GM21381 (cell line): ENCODE data around the gene GNLY.

Experiments used
- ATAC-seq: cut with Tn5 transposase; IDR thresholded peaks from one replicate; pipeline ENCODE4 v1.9.1; 2021; ENCODE audit warnings: mild to moderate bottlenecking, moderate library complexity; ENCODE audit not compliant: unreplicated experiment

Gene GNLY

GRCh38 chr2:85723707-85724360 lies 29.7 kb downstream of the GNLY start:
- no peak for ATAC-seq

DNA sequence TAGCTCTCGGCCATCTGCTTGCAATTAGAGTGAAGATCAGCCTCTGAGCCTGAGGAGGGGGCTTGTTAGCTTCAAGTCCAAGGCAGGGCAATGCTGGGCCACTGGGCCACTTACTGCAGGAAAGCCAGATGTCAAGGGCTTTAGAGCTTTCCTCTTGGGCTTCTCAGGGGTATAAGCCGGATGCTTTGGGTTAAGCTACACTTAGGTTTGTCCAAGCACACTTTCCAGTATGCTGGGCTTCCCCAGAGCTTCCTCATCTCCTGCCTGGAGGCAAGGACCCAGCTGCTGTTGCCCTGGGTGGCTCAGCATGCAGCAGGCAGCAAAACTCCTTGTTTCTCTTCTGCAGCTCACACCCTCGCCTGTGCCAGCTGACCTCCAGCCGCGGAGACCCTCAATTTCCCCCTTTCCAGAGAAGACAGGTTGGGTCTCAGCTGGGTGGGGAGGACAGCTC lies 30.6 kb downstream of the GNLY start:
- no peak for ATAC-seq

- ATAC-seq, result no peak
These were observed 31.3 kb downstream of the GNLY start for GRCh38 chr2:85725451-85725850.

- ATAC-seq, result no peak
These were observed 33.6 kb downstream of the GNLY start for GRCh38 chr2:85727798-85728197.

DNA sequence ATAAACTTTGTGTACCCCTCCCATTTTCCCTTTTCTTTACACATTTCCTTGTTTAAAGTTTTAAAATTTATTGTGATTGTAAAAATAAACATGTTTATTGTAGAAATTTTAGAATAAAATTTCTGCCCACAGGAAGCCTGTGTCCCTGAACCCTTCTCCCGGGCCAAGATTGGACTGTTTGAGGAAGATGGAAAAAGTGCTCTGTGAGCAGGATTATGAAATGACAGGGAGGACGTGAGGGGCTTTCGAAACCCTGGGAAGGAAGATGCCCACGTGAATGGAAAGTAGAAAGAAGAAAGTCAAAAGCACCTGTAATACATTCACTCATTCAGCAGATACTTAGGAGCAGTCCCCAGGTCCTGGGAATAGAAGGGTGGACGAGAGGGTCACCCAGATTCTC lies 34.2 kb downstream of the GNLY start:
- no peak for ATAC-seq

DNA sequence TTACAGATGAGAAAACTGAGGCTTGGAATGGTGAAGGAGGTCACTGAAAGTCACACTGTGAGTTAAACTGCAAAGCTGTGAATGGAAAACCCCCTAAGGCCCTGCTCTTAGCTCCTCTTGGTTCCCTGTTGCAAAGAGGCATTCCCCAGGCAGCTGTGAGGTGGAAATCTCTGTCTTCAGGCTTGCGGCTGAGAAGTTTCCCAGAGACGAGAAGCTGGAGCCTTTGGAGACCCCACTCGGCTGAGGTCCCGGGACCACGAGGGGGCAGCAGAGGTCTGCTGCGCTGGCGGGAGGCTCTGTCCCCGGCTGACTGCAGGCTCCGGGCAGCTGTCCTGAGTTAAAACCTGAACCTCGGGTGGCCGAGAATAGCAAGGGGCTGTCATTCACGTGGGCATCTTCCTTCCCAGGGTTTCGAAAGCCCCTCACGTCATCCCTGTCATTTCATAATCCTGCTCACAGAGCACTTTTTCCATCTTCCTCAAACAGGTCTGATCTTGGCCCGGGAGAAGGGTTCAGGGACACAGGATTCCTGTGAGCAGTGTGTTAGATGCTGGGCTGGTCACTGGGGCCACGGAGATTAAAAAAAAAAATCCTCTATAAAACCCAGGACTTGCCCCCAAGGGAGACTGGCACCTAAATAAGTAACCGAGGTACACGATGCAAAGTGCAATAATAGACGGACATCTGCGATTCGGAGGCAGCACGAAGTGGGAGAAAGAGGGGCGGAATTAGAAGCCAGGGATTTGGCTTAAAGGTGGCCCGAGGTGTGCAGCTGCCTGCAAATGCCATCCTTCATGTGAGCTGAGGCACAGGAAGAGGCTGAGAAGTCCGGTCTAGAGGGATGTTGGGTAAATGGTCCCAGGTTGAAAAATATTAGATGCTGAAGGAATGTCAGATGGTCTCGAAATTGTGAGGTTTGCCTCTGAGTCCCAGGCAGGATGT lies 35.0 kb downstream of the GNLY start:
- ATAC-seq, result peak; percentile 84

DNA sequence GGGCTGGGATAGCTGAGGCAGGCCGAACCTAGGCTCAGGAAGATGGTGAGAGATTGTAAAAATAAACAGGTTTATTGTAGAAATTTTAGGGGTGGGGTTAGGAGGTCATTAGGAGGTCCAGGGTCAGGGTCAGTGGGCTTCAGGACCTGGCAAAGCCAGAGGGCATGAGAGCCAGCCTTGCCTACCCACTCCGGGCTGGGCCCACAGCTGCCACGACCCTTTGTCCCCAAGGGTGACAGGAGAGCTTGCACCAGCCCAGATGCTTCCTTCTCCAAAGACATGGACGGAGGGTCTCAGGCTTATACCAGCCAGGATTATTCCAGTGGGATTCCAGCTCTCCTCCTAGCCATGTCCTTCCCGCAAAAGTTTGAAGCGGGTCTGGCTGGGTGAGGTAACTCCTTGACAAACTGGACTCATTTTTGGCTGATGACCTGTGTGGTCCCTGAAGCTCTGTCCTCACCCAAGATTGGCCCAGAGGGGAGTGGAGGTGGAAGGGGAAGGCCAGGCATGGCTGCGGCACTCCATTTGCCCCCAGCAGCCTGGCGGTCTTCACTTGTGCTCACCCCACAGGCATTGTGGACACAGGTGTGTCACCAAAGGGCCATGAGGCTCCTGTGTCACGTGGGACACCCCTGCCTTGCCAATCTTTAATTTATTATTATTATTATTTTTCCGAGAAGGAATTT lies 35.8 kb downstream of the GNLY start:
- ATAC-seq, result no peak

DNA sequence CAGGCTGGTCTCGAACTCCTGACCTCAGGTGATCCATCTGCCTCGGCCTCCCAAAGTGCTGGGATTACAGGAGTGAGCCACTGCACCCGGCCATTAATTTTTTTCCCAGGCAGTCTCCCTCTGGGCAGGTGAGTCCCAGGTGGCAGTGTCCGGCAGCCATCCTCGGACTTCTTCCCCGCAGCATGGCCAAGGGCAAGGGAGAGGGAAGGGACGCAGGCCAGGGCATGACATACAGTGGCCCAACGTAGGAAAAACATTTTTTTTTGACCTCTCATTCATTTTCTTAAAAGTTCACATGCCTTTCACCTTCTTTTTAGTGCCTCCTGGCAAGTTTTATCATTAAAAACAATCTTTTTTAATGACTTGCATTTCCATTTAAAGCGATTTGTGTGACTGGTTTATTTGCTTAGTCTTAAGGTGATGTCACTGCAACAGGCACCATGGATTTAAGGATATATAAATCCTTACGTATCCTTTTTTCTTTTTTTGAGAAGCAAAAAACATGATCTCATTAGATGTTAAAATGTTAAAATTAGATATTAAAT lies 36.6 kb downstream of the GNLY start:
- ATAC-seq, result no peak

DNA sequence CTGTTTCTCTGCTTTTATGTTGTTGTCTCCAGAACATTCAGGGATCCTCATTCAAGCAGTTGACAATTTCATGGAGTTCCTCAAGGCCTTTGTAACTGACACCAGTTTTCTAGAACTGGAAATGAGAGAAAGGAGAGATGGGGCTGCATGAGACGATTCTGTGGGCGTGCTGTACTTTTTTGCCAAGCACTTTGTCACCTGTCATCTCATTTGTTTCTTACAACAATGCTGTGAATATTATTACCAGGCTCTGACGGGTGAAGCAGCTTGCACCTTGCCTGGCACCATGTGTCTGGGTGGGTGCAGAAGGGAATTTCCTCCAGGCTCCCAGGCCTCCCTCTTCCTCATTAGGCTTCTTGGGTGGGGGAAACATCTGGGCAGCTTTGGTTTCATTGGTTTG lies 37.4 kb downstream of the GNLY start:
- ATAC-seq, result no peak

DNA sequence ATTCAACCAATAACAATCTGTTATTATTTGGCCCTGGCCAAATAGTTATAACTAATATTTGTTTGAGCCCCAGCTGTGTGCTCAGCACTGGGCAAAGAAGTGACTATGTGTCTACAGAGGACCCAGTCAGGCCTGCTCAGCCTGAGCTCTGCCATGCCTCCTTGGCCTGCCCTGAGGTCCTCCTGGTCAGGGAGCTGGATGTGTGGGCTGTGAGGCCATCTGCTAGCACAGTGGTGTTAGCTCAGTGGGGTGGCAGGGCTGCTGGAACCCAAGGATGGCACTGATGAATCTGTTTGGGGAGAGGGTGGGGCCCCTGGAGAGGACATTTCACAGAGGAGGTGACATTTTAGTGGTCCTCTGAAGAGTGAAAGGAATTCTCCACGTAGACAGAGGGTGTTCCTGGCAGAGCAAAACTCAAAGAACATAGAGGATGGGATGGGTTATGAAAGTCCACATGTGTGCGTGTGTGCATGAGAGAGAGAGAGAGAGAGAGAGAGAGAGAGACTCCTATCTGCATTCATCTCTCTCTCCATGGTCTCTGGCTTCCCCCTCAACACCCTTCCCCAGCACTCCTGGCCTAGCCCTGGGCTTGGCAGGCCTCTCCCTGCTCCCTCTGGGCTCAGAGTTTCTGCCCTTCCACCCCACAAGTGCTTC lies 38.4 kb downstream of the GNLY start:
- ATAC-seq, result no peak

- ATAC-seq, result no peak
These were observed 39.2 kb downstream of the GNLY start for GRCh38 chr2:85733121-85733960.

- no peak for ATAC-seq
These were observed 39.9 kb downstream of the GNLY start for GRCh38 chr2:85734015-85734414.

DNA sequence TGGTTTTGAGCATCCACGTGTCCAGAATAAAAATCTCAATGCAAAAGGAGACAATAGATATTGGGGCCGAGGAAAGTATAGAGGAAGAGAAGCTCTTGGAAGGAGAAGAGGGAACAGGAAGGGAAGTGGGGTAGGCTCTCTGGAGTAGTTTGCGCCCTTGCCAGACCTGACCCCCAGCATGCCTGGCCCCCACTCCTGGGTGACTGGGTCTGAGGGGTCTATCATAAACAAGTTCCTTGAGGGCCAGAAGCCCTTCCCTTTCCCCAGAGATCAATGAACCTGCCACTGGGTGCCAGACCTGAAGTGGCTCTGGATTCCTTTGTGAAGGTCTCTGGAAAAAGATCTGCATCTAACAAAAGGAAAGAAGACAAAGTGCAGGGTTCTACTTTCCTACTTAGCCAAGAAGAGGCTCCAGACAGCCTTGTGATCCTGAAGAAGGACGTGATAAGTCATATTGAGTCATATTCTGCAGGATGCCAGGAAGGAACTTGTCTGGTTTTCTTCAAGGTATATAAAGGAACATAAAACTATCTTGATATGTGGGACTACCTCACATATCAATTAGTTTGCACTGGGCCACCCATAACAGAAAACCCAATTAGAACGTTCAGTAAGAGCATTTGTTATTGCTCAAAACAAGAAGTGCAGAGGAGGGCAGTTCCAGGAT lies 40.9 kb downstream of the GNLY start:
- no peak for ATAC-seq

GRCh38 chr2:85735691-85736090 lies 41.5 kb downstream of the GNLY start:
- ATAC-seq, result no peak

DNA sequence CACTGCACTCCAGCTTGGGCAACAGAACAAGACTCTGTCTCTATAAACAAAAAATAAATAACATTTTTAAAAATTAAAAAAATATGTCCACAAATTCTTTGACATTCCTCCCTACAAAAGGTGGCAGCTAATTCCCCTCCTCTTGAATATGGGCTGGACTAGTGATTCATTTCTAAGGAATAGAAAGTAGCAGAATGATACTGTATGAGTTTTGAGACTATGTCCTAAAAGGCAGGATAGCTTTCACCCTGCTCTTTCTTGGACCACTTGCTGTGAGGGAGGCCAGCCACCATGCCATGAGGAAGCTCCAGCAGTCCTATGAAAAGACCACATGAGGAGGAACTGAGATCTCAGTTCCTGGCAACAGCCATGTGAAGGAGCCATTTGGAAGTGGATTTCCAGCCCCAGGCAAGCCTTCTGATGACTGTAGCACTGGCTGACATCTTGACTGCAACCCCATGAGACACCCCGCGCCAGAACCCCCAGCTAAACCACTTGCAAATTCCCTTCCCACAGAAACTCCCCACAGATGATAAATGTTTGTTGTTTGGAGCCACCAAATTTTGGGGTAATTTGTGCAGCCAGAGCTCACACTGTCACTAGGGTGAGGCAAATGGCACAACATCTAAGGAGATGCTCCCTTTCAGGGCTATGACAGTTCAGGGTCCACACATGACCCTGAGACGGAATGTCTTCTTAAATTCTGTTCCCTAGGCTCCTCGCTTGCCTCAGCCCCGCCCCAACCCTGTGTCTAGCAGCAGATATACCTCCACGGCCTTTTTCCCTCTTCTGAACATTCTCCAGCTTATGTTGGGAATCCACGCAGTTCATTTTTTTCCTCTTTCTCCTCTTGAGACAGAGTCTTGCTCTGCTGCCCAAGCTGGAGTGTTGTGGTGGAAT lies 42.5 kb downstream of the GNLY start:
- ATAC-seq, result no peak

DNA sequence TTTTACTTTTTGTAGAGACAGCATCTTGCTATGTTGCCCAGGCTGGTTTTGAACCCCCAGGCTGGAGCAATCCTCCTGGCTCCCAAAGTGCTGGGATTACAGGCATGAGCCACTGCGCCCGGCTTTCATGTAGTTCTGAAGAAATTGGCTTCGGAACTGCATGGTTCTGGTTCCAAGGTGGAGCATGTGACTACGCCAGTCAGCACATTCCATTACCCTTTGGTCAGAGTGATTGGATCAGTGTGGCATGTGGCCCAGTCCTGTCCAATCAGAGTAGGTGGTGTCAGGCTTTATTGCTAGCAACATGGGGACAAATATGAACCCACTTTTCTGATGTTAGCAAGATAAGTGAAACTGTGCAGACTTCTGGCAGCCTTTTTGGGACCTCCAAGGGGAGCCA lies 43.3 kb downstream of the GNLY start:
- no peak for ATAC-seq

GRCh38 chr2:85737961-85738360 lies 43.8 kb downstream of the GNLY start:
- ATAC-seq, result no peak

DNA sequence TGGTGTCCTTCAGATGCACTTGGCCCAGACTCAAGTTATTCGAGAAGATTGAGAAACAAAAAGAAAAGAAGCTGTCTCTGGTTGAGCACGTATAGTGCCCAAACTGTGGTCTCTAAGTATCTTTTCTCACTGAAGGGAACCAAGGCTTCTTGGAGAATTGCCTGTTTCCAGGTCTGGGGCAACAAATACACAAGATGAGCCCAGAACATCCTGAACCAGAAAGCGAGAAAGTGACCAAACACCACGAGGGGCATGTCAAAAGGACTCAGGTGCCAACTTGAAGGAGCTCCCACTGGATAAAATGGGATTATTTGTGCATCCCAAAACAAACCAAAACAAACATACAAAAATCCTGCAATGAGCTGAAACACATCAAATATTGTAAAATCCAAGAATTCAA lies 46.0 kb downstream of the GNLY start:
- ATAC-seq, result no peak
